H9 (cell line): ENCODE measurements around the gene TMEM41A. TPM values are rescaled to one million over a fixed set of nuclear protein-coding genes. Genes with fewer than 3 reads are reported as not detected.

Experiments
- DNase-seq: peaks from one replicate; pipeline ENCODE4 v3.0.0-alpha.2; 2017
- H2AFZ ChIP-seq: one replicate; pipeline ENCODE4 v1.6.1; 2013; ENCODE audit warnings: mild to moderate bottlenecking, low read length, control low read depth, moderate library complexity
- H2AK5ac ChIP-seq: 2 replicates; pipeline ENCODE4 v1.6.1; 2013; ENCODE audit warnings: low read length, control low read depth, mixed read lengths; ENCODE audit not compliant: insufficient read length
- H2BK120ac ChIP-seq: one replicate; pipeline ENCODE4 v1.6.1; 2013; ENCODE audit warnings: low read depth, mild to moderate bottlenecking, low read length, control low read depth, inconsistent platforms; ENCODE audit not compliant: poor library complexity, severe bottlenecking
- H2BK12ac ChIP-seq: 2 replicates; pipeline ENCODE4 v1.6.1; 2013; ENCODE audit warnings: low read length, control low read depth, mixed read lengths, low read depth; ENCODE audit not compliant: insufficient read length
- H2BK15ac ChIP-seq: 2 replicates; pipeline ENCODE4 v1.6.1; 2013; ENCODE audit warnings: low read depth, low read length, control low read depth
- H2BK20ac ChIP-seq: one replicate; pipeline ENCODE4 v1.6.1; 2013; ENCODE audit warnings: low read depth, mild to moderate bottlenecking, low read length, control low read depth, inconsistent platforms; ENCODE audit not compliant: poor library complexity, severe bottlenecking
- H2BK5ac ChIP-seq: 2 replicates; pipeline ENCODE4 v1.6.1; 2013; ENCODE audit warnings: low read length, control low read depth, mixed read lengths; ENCODE audit not compliant: insufficient read length
- H3K14ac ChIP-seq: 2 replicates; pipeline ENCODE4 v1.6.1; 2013; ENCODE audit warnings: low read length, control low read depth; ENCODE audit not compliant: insufficient read depth
- H3K18ac ChIP-seq: 2 replicates; pipeline ENCODE4 v1.6.1; 2013; ENCODE audit warnings: low read depth, mild to moderate bottlenecking, mixed read lengths, low read length, control low read depth; ENCODE audit not compliant: insufficient read length
- H3K23ac ChIP-seq: 2 replicates; pipeline ENCODE4 v1.6.1; 2013; ENCODE audit warnings: low read length, control low read depth, mixed read lengths, low read depth; ENCODE audit not compliant: insufficient read length
- H3K23me2 ChIP-seq: 2 replicates; pipeline ENCODE4 v1.6.1; 2013; ENCODE audit warnings: low read depth, mild to moderate bottlenecking, mixed read lengths, low read length, control low read depth; ENCODE audit not compliant: insufficient read length, poor library complexity, severe bottlenecking
- H3K27ac ChIP-seq: 2 replicates; pipeline ENCODE4 v1.5.1; 2013; ENCODE audit warnings: low read length, control low read depth, mixed read lengths, low read depth; ENCODE audit not compliant: insufficient read length
- H3K27me3 ChIP-seq: 2 replicates; pipeline ENCODE4 v1.6.1; 2013; ENCODE audit warnings: low read length, control low read depth, inconsistent platforms; ENCODE audit not compliant: insufficient read depth
- H3K4ac ChIP-seq: 2 replicates; pipeline ENCODE4 v1.6.1; 2013; ENCODE audit warnings: low read depth, mild to moderate bottlenecking, control low read depth, inconsistent platforms, low read length, moderate library complexity
- H3K4me1 ChIP-seq: 2 replicates; pipeline ENCODE4 v1.6.1; 2013; ENCODE audit warnings: low read length, control low read depth, inconsistent platforms; ENCODE audit not compliant: insufficient read depth
- H3K4me2 ChIP-seq: 2 replicates; pipeline ENCODE4 v1.6.1; 2013; ENCODE audit warnings: low read length, control low read depth, mixed read lengths; ENCODE audit not compliant: insufficient read length, insufficient read depth
- H3K56ac ChIP-seq: 2 replicates; pipeline ENCODE4 v1.6.1; 2013; ENCODE audit warnings: low read depth, mild to moderate bottlenecking, mixed read lengths, low read length, control low read depth; ENCODE audit not compliant: insufficient read length
- H3K79me1 ChIP-seq: 2 replicates; pipeline ENCODE4 v1.6.1; 2013; ENCODE audit warnings: low read depth, mild to moderate bottlenecking, moderate library complexity, low read length, control low read depth, inconsistent platforms; ENCODE audit not compliant: insufficient read depth, poor library complexity, severe bottlenecking
- H3K79me2 ChIP-seq: 2 replicates; pipeline ENCODE4 v1.6.1; 2013; ENCODE audit warnings: low read length, control low read depth, inconsistent platforms; ENCODE audit not compliant: insufficient read depth
- H3K9ac ChIP-seq: 2 replicates; pipeline ENCODE4 v1.6.1; 2013; ENCODE audit warnings: low read length, control low read depth, mixed read lengths; ENCODE audit not compliant: insufficient read length; ENCODE audit errors: extremely low read depth
- H3K9me3 ChIP-seq: one replicate; pipeline ENCODE4 v1.6.1; 2013; ENCODE audit warnings: low read depth, low read length, inconsistent platforms; ENCODE audit not compliant: control insufficient read depth
- H3T11ph ChIP-seq: one replicate; pipeline ENCODE4 v1.6.1; 2013; ENCODE audit warnings: mild to moderate bottlenecking, low read length, control low read depth, inconsistent platforms
- H4K20me1 ChIP-seq: one replicate; pipeline ENCODE4 v1.6.1; 2013; ENCODE audit not compliant: control insufficient read depth, insufficient read length, insufficient read depth
- H4K5ac ChIP-seq: 2 replicates; pipeline ENCODE4 v1.6.1; 2013; ENCODE audit warnings: low read depth, mild to moderate bottlenecking, mixed read lengths, low read length, control low read depth; ENCODE audit not compliant: insufficient read length
- H4K8ac ChIP-seq: replicated peaks from 2 replicates; pipeline ENCODE4 v1.6.1; 2013; ENCODE audit warnings: low read length, control low read depth, mixed read lengths, low read depth; ENCODE audit not compliant: insufficient read length
- H4K91ac ChIP-seq: 2 replicates; pipeline ENCODE4 v1.6.1; 2013; ENCODE audit warnings: low read depth, mild to moderate bottlenecking, moderate library complexity, mixed read lengths, low read length, control low read depth; ENCODE audit not compliant: insufficient read length
- H3K27ac Mint-ChIP-seq, 3 experiments: 2 replicates in 2 of 3; 3 replicates in 1 of 3; pipeline ENCODE4 v1.8.0; 2020 to 2021; ENCODE audit warnings: mixed read lengths in 3 of 3, mild to moderate bottlenecking in 1 of 3, moderate library complexity in 1 of 3
- H3K27me3 Mint-ChIP-seq: 2 replicates; pipeline ENCODE4 v1.8.0; 2021; ENCODE audit warnings: low read depth, mild to moderate bottlenecking, moderate library complexity, mixed read lengths
- H3K36me3 Mint-ChIP-seq, 3 experiments: 2 replicates in 2 of 3; 3 replicates in 1 of 3; pipeline ENCODE4 v1.8.0; 2020 to 2021; ENCODE audit warnings: low read depth in 3 of 3, mixed read lengths in 3 of 3; ENCODE audit not compliant: insufficient read depth in 1 of 3
- H3K4me1 Mint-ChIP-seq, 2 experiments: 2 replicates each; pipeline ENCODE4 v1.8.0; 2020; ENCODE audit warnings: mixed read lengths in 2 of 2
- H3K4me3 Mint-ChIP-seq, 2 experiments: 2 replicates in 1 of 2; 3 replicates in 1 of 2; pipeline ENCODE4 v1.8.0; 2020 to 2021; ENCODE audit warnings: mild to moderate bottlenecking in 2 of 2, mixed read lengths in 2 of 2, moderate library complexity in 1 of 2
- H3K9me3 Mint-ChIP-seq, 2 experiments: 2 replicates in 1 of 2; 3 replicates in 1 of 2; pipeline ENCODE4 v1.8.0; 2020; ENCODE audit warnings: mild to moderate bottlenecking in 2 of 2, mixed read lengths in 2 of 2, moderate library complexity in 1 of 2
- WGBS: extraction: QIAGEN DNeasy Blood & Tissue Kit; methylation state at CpG from one replicate; pipeline ENCODE4 v1.1.7; 2013; ENCODE audit warnings: missing lambda C conversion rate, low lambda C conversion rate, mixed read lengths; ENCODE audit not compliant: insufficient read length; ENCODE audit errors: extremely low coverage; 5-methylcytosine and 5-hydroxymethylcytosine counted together
- total RNA-seq: library from RNA; stranded (reverse); gene quantifications from 2 replicates; pipeline ENCODE4 v1.2.1, GENCODE V29; 2021
- TF ChIP-seq, protein P1 (sequence below): fragments of 200-600 bp; sonication (generic); conservative IDR thresholded peaks from 3 replicates; pipeline ENCODE4 v1.8.0; 2021; ENCODE audit warnings: antibody characterized with exemption, mild to moderate bottlenecking

The TMEM41A gene
- total RNA-seq, 1 experiment from 2014 or later: 23.9 TPM

GRCh38 chr3:185488465-185488864 is 10.4 kb downstream of the TMEM41A start:
- TF ChIP-seq, protein P1, sequence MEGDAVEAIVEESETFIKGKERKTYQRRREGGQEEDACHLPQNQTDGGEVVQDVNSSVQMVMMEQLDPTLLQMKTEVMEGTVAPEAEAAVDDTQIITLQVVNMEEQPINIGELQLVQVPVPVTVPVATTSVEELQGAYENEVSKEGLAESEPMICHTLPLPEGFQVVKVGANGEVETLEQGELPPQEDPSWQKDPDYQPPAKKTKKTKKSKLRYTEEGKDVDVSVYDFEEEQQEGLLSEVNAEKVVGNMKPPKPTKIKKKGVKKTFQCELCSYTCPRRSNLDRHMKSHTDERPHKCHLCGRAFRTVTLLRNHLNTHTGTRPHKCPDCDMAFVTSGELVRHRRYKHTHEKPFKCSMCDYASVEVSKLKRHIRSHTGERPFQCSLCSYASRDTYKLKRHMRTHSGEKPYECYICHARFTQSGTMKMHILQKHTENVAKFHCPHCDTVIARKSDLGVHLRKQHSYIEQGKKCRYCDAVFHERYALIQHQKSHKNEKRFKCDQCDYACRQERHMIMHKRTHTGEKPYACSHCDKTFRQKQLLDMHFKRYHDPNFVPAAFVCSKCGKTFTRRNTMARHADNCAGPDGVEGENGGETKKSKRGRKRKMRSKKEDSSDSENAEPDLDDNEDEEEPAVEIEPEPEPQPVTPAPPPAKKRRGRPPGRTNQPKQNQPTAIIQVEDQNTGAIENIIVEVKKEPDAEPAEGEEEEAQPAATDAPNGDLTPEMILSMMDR: no peak
- no CpG with 5 or more reads among the region's 5 CpGs for WGBS
- H4K5ac ChIP-seq: no peak overlapping the region
- no peak overlapping the region for H2AK5ac ChIP-seq
- H3T11ph ChIP-seq: no peak overlapping the region
- no peak overlapping the region for H3K56ac ChIP-seq
- no peak overlapping the region for H3K27ac ChIP-seq
- H4K91ac ChIP-seq: no peak overlapping the region
- no peak overlapping the region for H2BK12ac ChIP-seq
- H3K4ac ChIP-seq: no peak overlapping the region
- H3K79me2 ChIP-seq: no peaks in the 10 kb centered on the region
- no peak overlapping the region for H3K4me2 ChIP-seq
- H3K23me2 ChIP-seq: no peaks in the 10 kb centered on the region
- no peaks in the 10 kb centered on the region for H3K4me1 ChIP-seq
- peak overlapping the region in 1 of 3 experiments; percentile 18; a peak in 1 of 7 replicates for H3K27ac Mint-ChIP-seq
- no peaks in the 10 kb centered on the region for H3K79me1 ChIP-seq
- H3K18ac ChIP-seq: no peak overlapping the region
- no peak overlapping the region for H2BK5ac ChIP-seq
- no peak overlapping the region for H2BK20ac ChIP-seq
- H3K27me3 Mint-ChIP-seq: no peaks in the 10 kb centered on the region
- no peaks in the 10 kb centered on the region for H4K20me1 ChIP-seq
- no peak overlapping the region for H2BK120ac ChIP-seq
- no peak for DNase-seq
- H3K4me1 Mint-ChIP-seq: no peaks in the 10 kb centered on the region
- H4K8ac ChIP-seq: no peak overlapping the region
- H2BK15ac ChIP-seq: no peak overlapping the region
- no peaks in the 10 kb centered on the region for H3K9me3 ChIP-seq
- H3K27me3 ChIP-seq: no peaks in the 10 kb centered on the region
- no peaks in the 10 kb centered on the region for H3K9me3 Mint-ChIP-seq
- H3K9ac ChIP-seq: no peak overlapping the region
- H3K36me3 Mint-ChIP-seq: peaks cover 2 to 27% (median 10%) of the 10 kb centered on the region in 3 experiments; a peak in 6 of 7 replicates
- H3K23ac ChIP-seq: no peak overlapping the region
- no peak overlapping the region for H3K14ac ChIP-seq
- no peak overlapping the region for H2AFZ ChIP-seq
- no peak overlapping the region for H3K4me3 Mint-ChIP-seq
